OCI-LY1 (cell line): ENCODE measurements around the gene ROR2.

Source experiments
- H2AFZ ChIP-seq: fragments of 200-600 bp; sonication (generic), shearing (Covaris generic); 2 replicates; pipeline ENCODE4 v1.6.0; 2014; ENCODE audit warnings: antibody characterized with exemption, mild to moderate bottlenecking, low read length
- H3F3A ChIP-seq: fragments of 200-600 bp; sonication (generic), shearing (Covaris generic); 2 replicates; pipeline ENCODE4 v1.6.0; 2014; ENCODE audit warnings: mild to moderate bottlenecking, antibody characterized with exemption, low read length, moderate library complexity; ENCODE audit not compliant: insufficient read depth
- H3K27ac ChIP-seq: fragments of 200-600 bp; sonication (generic); 2 replicates; pipeline ENCODE4 v1.5.1; 2014; ENCODE audit warnings: low read length, mixed run types, mild to moderate bottlenecking, low read depth; ENCODE audit not compliant: poor library complexity, severe bottlenecking
- H3K27me3 ChIP-seq: fragments of 200-600 bp; sonication (generic); 2 replicates; pipeline ENCODE4 v1.6.0; 2014; ENCODE audit warnings: antibody characterized with exemption, mild to moderate bottlenecking, low read length, moderate library complexity; ENCODE audit not compliant: insufficient read depth
- H3K36me3 ChIP-seq: fragments of 200-600 bp; sonication (generic); 2 replicates; pipeline ENCODE4 v1.6.1; 2014; ENCODE audit warnings: mild to moderate bottlenecking, antibody characterized with exemption, low read length, moderate library complexity, mixed read lengths; ENCODE audit not compliant: insufficient read depth
- H3K4me1 ChIP-seq: fragments of 200-600 bp; sonication (generic); 2 replicates; pipeline ENCODE4 v1.5.1; 2014; ENCODE audit warnings: mild to moderate bottlenecking, low read length, moderate library complexity; ENCODE audit not compliant: insufficient read depth, severe bottlenecking
- H3K4me2 ChIP-seq: fragments of 200-600 bp; sonication (generic), shearing (Covaris generic); 2 replicates; pipeline ENCODE4 v1.6.1; 2014; ENCODE audit warnings: low read length
- H3K4me3 ChIP-seq: fragments of 200-600 bp; sonication (generic); 2 replicates; pipeline ENCODE4 v1.5.1; 2014; ENCODE audit warnings: low read length, low read depth, mild to moderate bottlenecking, mixed read lengths; ENCODE audit not compliant: poor library complexity, severe bottlenecking
- H3K79me2 ChIP-seq: fragments of 200-600 bp; shearing (Covaris generic); 2 replicates; pipeline ENCODE4 v1.6.1; 2016; ENCODE audit warnings: mixed run types, low read length, mixed read lengths; ENCODE audit not compliant: insufficient read depth
- H3K9ac ChIP-seq: fragments of 200-600 bp; sonication (generic), shearing (Covaris generic); 2 replicates; pipeline ENCODE4 v1.6.1; 2014; ENCODE audit warnings: mild to moderate bottlenecking, low read length, mixed read lengths
- H3K9me2 ChIP-seq: fragments of 200-600 bp; sonication (generic), shearing (Covaris generic); 2 replicates; pipeline ENCODE4 v1.6.1; 2014; ENCODE audit warnings: low read depth, mild to moderate bottlenecking, low read length, mixed read lengths
- H3K9me3 ChIP-seq: fragments of 200-600 bp; shearing (Covaris generic); 2 replicates; pipeline ENCODE4 v1.6.1; 2014; ENCODE audit warnings: low read length, mixed read lengths
- H4K20me1 ChIP-seq: fragments of 200-600 bp; sonication (generic), shearing (Covaris generic); 2 replicates; pipeline ENCODE4 v1.6.0; 2016; ENCODE audit warnings: mild to moderate bottlenecking, low read length; ENCODE audit not compliant: insufficient read depth
- CTCF ChIP-seq: fragments of 200-600 bp; sonication (generic), shearing (Covaris generic); IDR thresholded peaks from 2 replicates; pipeline ENCODE4 v1.5.1; 2017; ENCODE audit warnings: mild to moderate bottlenecking, antibody characterized with exemption, low read length, moderate library complexity, mixed read lengths
- EZH2 ChIP-seq: fragments of 200-600 bp; sonication (generic), shearing (Covaris generic); IDR thresholded peaks from 2 replicates; pipeline ENCODE4 v1.8.0; 2017; ENCODE audit warnings: borderline replicate concordance, mixed run types, mild to moderate bottlenecking, antibody characterized with exemption, low read length, moderate library complexity, mixed read lengths

Gene ROR2

GRCh38 chr9:91944711-91945110 is 5.3 kb downstream of the ROR2 start:
- Histone ChIP-seq H3K4me2 (no peak overlapping the region), H4K20me1 (no peaks in the 10 kb centered on the region), H3F3A (no peaks in the 10 kb centered on the region), H3K4me3 (no peak overlapping the region), H3K9ac (no peak overlapping the region), H3K9me2 (no peaks in the 10 kb centered on the region), H3K4me1 (no peaks in the 10 kb centered on the region), H3K27ac (no peak overlapping the region), H3K27me3 (no peaks in the 10 kb centered on the region), H3K79me2 (no peaks in the 10 kb centered on the region), H3K36me3 (no peaks in the 10 kb centered on the region), H3K9me3 (no peaks in the 10 kb centered on the region), H2AFZ (no peak overlapping the region)
- TF ChIP-seq EZH2 (no peak), CTCF (no peak)

- no peaks in the 10 kb centered on the region for H3K9me2 ChIP-seq
- TF ChIP-seq CTCF (no peak), EZH2 (no peak)
- H3K27me3 ChIP-seq = no peaks in the 10 kb centered on the region
- no peak overlapping the region for H3K27ac ChIP-seq
- no peaks in the 10 kb centered on the region for H3K79me2 ChIP-seq
- no peak overlapping the region for H3K9ac ChIP-seq
- H3K36me3 ChIP-seq = no peaks in the 10 kb centered on the region
- H3F3A ChIP-seq = no peaks in the 10 kb centered on the region
- no peaks in the 10 kb centered on the region for H4K20me1 ChIP-seq
- H3K4me3 ChIP-seq = no peak overlapping the region
- no peaks in the 10 kb centered on the region for H3K9me3 ChIP-seq
- no peaks in the 10 kb centered on the region for H3K4me1 ChIP-seq
- no peak overlapping the region for H3K4me2 ChIP-seq
- H2AFZ ChIP-seq = no peak overlapping the region
Measured at GRCh38 chr9:91943478-91944470, 6.3 kb downstream of the ROR2 start.

- Histone ChIP-seq H3K27ac (no peak overlapping the region), H3K79me2 (no peaks in the 10 kb centered on the region), H3K4me2 (no peak overlapping the region), H4K20me1 (no peaks in the 10 kb centered on the region), H3K4me1 (no peaks in the 10 kb centered on the region), H3K9me2 (no peaks in the 10 kb centered on the region), H3K9ac (no peak overlapping the region), H3K9me3 (no peaks in the 10 kb centered on the region), H2AFZ (no peak overlapping the region), H3K27me3 (no peaks in the 10 kb centered on the region), H3F3A (no peaks in the 10 kb centered on the region), H3K36me3 (no peaks in the 10 kb centered on the region), H3K4me3 (no peak overlapping the region)
- no peak for TF ChIP-seq CTCF
- no peak for TF ChIP-seq EZH2
Measured at GRCh38 chr9:91942201-91942600, 7.8 kb downstream of the ROR2 start.
